ENCODE measurements around the gene YAP1. TPM values are rescaled to one million over a fixed set of nuclear protein-coding genes. Genes with fewer than 3 reads are reported as not detected.

Gene YAP1
- total RNA-seq, 1 experiment from 2014 or later, result 49.6 TPM

GRCh38 chr11:102155676-102156075, 45.4 kb downstream of the YAP1 start:
- no peak for DNase-seq (ENCODE audit: extremely low read depth, low read depth)

- no peak for DNase-seq (ENCODE audit: extremely low read depth, low read depth)
These were observed 47.0 kb downstream of the YAP1 start for GRCh38 chr11:102157219-102157618.

GRCh38 chr11:102158164-102158735, 48.0 kb downstream of the YAP1 start:
- no peak for DNase-seq (ENCODE audit: extremely low read depth, low read depth)

GRCh38 chr11:102163368-102163767, 53.1 kb downstream of the YAP1 start:
- no peak for DNase-seq (ENCODE audit: extremely low read depth, low read depth)

- no peak for DNase-seq (ENCODE audit: extremely low read depth, low read depth)
These were observed 56.2 kb downstream of the YAP1 start for GRCh38 chr11:102166175-102167064.

- no peak for DNase-seq (ENCODE audit: extremely low read depth, low read depth)
These were observed 58.2 kb downstream of the YAP1 start for GRCh38 chr11:102168481-102168880.

GRCh38 chr11:102171101-102171500, 60.9 kb downstream of the YAP1 start:
- no peak for DNase-seq (ENCODE audit: extremely low read depth, low read depth)

- DNase-seq (ENCODE audit: extremely low read depth, low read depth), result no peak
These were observed 62.0 kb downstream of the YAP1 start for GRCh38 chr11:102172127-102172848.

GRCh38 chr11:102177126-102177525, 66.9 kb downstream of the YAP1 start:
- no peak for DNase-seq (ENCODE audit: extremely low read depth, low read depth)

GRCh38 chr11:102177974-102178631, 67.9 kb downstream of the YAP1 start:
- DNase-seq (ENCODE audit: extremely low read depth, low read depth), result peak; percentile 80

- DNase-seq (ENCODE audit: extremely low read depth, low read depth), result no peak
These were observed 69.1 kb downstream of the YAP1 start for GRCh38 chr11:102179371-102179770.

- DNase-seq (ENCODE audit: extremely low read depth, low read depth), result no peak
These were observed 74.2 kb downstream of the YAP1 start for GRCh38 chr11:102184269-102184987.

GRCh38 chr11:102186551-102187191, 76.4 kb downstream of the YAP1 start:
- no peak for DNase-seq (ENCODE audit: extremely low read depth, low read depth)

GRCh38 chr11:102187416-102188151, 77.3 kb downstream of the YAP1 start:
- DNase-seq (ENCODE audit: extremely low read depth, low read depth), result no peak

GRCh38 chr11:102188488-102188887, 78.2 kb downstream of the YAP1 start:
- DNase-seq (ENCODE audit: extremely low read depth, low read depth), result no peak

- no peak for DNase-seq (ENCODE audit: extremely low read depth, low read depth)
These were observed 81.6 kb downstream of the YAP1 start for GRCh38 chr11:102191832-102192231.

- no peak for DNase-seq (ENCODE audit: extremely low read depth, low read depth)
These were observed 82.3 kb downstream of the YAP1 start for GRCh38 chr11:102192349-102193066.

GRCh38 chr11:102194257-102194656, 84.0 kb downstream of the YAP1 start:
- no peak for DNase-seq (ENCODE audit: extremely low read depth, low read depth)

Data from NCI-H460 (cell line).